Astrocyte of the cerebellum (primary cell): ENCODE data around the gene TMEM108.

ENCODE experiments used
- DNase-seq: peaks from one replicate; pipeline ENCODE4 v3.0.0-alpha.2; 2011; ENCODE audit warnings: low read depth
- H3K4me3 ChIP-seq: 2 replicates; pipeline ENCODE4 v1.5.1; 2011; ENCODE audit warnings: mild to moderate bottlenecking, low read depth, low read length, moderate library complexity
- in situ Hi-C: cut with HindIII; loops from 2 replicates; pipeline ENCODE4 v1.10.0; 2017; ENCODE audit warnings: low sequenced_read_pairs
- TF ChIP-seq, protein P1 (sequence below): IDR thresholded peaks from 2 replicates; pipeline ENCODE4 v1.5.1; 2012; ENCODE audit warnings: low read length, low read depth, moderate library complexity, mild to moderate bottlenecking; ENCODE audit errors: missing control alignments

TMEM108 gene

GRCh38 chr3:133119176-133119575, 81.0 kb downstream of the TMEM108 start:
- in situ Hi-C loops = no loop called here
- TF ChIP-seq, protein P1, sequence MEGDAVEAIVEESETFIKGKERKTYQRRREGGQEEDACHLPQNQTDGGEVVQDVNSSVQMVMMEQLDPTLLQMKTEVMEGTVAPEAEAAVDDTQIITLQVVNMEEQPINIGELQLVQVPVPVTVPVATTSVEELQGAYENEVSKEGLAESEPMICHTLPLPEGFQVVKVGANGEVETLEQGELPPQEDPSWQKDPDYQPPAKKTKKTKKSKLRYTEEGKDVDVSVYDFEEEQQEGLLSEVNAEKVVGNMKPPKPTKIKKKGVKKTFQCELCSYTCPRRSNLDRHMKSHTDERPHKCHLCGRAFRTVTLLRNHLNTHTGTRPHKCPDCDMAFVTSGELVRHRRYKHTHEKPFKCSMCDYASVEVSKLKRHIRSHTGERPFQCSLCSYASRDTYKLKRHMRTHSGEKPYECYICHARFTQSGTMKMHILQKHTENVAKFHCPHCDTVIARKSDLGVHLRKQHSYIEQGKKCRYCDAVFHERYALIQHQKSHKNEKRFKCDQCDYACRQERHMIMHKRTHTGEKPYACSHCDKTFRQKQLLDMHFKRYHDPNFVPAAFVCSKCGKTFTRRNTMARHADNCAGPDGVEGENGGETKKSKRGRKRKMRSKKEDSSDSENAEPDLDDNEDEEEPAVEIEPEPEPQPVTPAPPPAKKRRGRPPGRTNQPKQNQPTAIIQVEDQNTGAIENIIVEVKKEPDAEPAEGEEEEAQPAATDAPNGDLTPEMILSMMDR = no peak
- no peak for DNase-seq
- H3K4me3 ChIP-seq = no peak overlapping the region

GRCh38 chr3:133121450-133121849, 83.3 kb downstream of the TMEM108 start:
- TF ChIP-seq, protein P1 = no peak
- in situ Hi-C loops = no loop called here

DNA sequence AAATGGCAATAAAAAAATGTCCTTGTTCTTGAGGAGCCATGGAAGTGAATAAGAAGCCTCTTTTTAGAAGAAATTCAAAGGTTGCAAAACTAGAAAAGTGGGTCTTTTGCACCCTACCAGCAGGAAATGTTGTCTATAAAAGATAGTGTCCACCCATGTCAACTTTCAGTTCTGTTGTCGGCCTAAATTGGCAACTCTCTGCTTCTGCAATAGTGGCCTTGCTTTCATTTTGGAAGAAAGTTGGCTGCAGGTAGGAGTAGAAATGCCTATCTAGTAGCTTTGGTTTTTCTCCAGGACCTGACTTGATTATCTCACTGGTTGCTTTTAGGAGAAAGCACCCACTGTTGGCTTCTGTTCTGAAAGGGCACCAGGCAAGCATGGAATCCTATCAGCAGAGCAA, 85.4 kb downstream of the TMEM108 start:
- in situ Hi-C loops = no loop called here
- TF ChIP-seq, protein P1 = no peak
- H3K4me3 ChIP-seq = no peak overlapping the region
- DNase-seq = no peak

More at GRCh38 chr3:133121450-133121849, 83.3 kb downstream of the TMEM108 start:
- DNase-seq = no peak
- H3K4me3 ChIP-seq = no peak overlapping the region

DNA sequence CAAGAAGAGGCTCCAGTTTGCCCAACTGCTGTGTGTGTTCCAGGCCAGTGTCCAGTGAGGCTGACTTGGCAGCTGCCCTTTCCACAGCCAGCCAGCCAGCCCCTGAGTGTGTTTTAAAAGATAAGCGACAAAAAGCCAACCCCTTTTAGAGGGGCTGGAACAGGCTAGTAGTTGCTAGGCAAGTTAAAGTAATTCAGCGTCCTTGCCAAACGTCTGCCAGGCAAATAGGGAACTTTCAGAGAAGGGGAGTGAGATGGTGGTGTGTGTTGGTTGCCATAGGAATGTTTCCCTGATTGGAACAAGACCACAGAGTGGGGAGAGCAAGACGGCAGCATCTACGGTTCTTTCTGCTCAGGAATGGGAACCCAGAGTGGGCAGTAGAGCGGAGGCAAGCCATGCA, 86.3 kb downstream of the TMEM108 start:
- no peak overlapping the region for H3K4me3 ChIP-seq
- DNase-seq = peak; percentile 43
- in situ Hi-C loops = no loop called here
- TF ChIP-seq, protein P1 = no peak

DNA sequence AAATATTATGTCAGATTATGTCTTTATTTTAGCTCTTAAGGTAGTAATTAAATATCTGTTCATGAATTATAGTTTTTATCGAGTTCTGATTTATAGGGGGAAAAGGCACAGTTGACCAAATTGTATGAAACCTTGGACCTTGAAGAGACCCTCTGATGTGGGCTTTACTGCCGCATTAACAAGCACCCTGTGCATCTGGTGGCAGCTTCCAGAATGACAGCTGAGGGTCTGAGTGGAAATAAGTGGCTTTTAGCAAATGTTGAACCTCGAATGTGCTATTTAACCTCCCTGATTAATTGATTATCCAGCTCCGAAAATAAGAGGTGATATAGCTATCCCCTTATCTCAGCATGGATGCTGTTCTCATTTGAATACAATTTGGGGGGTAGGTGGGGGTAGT, 87.0 kb downstream of the TMEM108 start:
- in situ Hi-C loops = no loop called here
- no peak overlapping the region for H3K4me3 ChIP-seq
- TF ChIP-seq, protein P1 = no peak
- DNase-seq = no peak

DNA sequence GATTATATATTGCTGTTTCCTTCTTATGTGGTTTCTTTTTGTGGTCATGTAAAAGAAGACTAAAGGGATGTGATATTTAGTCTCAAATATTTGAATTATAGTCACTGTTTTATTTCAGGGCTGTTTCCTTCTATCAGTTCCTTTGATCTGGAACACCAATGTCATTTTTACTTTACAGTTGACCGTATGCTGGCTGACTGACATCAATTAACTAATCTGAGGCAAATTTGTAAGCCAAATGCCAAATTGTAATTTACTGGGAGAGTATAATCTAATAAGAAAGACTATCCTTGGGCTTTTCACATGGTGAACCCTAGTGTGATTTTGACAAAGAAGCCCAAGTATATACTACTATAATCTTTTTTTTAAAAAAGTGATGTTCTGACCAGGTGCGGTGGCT, 87.6 kb downstream of the TMEM108 start:
- H3K4me3 ChIP-seq = no peak overlapping the region
- in situ Hi-C loops = no loop called here
- TF ChIP-seq, protein P1 = no peak
- no peak for DNase-seq

DNA sequence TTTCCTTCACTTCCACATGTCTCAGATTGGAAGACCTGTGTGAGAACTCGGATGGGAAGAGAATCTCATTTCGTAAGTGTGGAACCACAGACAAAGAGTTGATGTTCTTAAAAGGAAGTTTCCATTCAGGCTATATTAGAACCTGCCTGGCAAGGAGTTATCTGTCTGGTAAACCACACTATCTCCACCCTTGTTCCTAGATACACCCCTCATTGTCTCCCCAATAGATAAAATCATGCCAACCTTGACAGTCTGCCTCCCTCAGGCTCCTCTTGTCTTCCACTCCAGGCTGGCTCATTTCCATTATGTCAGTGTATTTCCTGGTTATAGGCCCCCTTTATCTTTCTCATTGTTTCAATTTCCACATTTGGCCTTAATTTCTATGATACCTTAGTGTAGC, 89.2 kb downstream of the TMEM108 start:
- in situ Hi-C loops = no loop called here
- DNase-seq = no peak
- no peak overlapping the region for H3K4me3 ChIP-seq
- TF ChIP-seq, protein P1 = no peak
